ENCODE measurements around the gene ISLR.

ISLR gene

DNA sequence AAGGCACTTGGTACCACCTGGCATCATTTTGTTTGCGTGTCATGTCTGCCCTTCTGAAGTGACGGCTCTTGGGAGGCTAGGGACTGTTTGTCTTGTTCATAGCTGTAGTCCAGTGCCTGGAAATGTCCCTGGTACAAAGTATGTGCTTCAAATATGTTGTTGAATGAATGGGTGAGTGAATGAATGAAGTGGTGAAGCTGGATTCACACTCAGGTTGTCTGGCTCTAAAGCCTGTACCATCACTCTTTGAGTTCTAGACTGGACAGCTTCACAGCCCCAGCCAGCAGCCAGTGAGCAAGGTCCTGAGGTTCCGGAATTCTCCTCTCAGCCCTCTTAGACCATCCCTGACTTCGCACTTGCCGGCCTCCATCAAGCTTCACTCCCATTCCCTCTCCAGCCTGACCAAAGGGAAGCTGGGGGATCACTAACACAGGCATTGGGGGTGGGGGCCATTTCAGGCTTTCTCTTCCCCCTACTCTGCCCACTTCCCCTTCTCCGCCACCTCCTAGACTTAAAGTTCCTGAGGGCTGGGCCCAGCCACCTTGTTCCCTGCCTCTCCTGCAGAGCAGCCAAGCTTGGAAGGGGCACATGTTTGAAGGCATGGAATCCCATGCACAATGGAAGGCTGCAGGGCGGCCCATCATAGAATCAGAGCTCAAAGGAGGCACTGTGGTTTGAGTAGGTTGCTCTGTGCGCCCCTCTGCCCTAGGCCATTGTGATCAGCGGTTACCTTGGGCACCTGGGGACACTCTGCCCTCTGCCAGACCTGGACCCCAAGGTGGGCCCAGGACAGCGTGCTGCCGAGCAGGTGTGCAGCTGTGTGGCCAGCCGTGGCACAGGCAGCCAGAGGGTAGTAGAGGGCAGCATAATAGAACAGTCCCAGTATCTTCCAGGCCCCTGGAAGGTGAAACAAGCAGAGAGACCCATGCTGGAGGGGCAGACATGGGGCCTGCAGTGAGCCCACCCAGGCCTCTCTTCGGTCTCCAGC, 21.4 kb downstream of the ISLR start:
- DNase-seq (ENCODE audit: low spot score) = no peak

DNA sequence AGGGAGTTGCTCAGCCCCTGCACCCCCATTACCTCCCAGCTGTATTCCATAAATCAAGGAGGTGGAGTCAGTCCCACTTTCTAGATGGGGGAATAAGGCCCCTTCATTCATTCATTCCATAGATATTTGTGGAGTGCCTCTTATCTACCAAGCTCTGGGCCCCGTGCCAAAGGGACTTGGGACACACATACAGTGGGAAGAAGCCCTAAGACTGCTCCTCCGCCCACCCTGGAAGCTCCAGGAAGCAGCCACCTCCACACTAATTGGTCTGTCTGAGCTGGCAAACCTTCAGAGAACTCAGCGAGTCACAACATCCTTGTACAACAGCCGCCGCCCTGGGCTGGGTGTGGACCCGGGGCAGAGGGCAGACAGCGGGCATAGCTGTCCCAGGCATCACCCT, 22.7 kb downstream of the ISLR start:
- no peak for DNase-seq (ENCODE audit: low spot score)

DNA sequence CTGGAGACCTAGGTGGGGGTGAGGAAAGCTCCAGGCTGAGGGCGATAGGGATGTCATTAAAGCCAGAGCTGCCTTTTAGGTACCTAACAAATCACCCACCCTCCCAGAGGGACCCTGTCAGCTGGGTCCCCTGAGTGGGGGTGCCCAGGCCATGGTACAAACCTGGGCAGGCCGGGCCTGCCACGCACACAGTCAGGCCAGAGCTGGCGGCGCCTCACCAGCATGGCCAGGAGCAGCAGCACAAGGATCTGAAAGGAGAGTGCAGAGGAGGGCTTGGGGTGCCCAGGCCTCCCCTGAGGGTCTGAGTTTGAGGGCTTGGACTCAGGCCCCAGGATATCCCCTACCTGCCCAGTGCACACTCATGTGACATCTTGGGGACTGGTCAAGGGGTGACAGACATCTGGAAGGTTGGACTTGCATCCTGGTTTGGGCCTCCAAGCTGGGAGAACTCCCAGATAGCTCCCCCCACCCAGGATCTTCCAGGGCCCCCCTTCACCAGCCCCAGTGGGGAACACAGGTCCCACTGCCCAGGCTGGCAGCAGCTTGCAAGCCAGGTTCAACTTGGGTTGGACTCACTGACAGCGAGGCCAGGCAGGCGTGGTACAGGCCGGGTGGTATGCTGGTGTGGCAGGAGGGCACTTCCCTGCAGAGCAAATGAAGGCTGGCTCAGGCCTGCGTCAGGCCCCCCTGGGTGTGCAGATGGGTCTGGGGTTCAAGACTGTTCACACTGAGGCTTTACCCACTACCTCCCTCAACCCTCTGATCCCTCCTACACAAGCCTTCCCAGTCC, 23.9 kb downstream of the ISLR start:
- DNase-seq (ENCODE audit: low spot score) = no peak

DNA sequence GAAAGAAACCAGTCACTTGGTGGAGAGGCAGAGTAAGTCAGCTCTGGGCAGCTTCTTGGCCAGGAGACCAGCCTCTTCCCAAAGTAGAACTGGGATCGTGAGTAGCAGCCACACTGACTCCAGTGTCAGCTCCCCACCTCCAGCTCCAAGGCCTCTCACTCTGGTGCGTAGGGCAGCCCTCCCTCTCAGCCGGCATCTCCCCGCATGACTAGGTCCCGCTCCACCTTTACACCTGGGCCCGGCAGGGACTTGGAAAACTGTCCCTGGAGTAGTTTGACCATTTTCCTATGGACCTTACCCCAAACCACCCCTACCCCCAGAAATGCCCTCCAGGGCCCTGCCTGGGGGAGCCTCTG, 25.8 kb downstream of the ISLR start:
- no peak for DNase-seq (ENCODE audit: low spot score)

DNA sequence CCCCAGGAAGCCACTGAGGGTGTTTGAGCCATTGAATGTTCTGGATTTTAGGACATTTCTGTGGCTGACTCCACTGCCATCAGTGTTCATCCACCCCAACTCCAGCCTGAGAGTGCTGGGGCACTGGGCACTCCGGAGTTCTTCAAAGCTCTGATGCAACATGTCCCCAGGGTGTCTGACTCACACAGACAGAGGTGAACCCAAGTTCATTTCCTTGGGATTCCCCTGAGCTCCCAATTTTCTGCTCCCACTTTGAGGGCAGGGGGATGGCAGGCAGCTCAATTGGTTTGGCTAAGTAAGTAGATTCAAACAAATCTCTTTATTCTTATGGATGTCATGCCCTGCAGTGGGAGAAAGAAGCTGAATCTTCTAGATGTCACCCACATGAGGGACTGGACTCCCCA, 26.9 kb downstream of the ISLR start:
- no peak for DNase-seq (ENCODE audit: low spot score)

DNA sequence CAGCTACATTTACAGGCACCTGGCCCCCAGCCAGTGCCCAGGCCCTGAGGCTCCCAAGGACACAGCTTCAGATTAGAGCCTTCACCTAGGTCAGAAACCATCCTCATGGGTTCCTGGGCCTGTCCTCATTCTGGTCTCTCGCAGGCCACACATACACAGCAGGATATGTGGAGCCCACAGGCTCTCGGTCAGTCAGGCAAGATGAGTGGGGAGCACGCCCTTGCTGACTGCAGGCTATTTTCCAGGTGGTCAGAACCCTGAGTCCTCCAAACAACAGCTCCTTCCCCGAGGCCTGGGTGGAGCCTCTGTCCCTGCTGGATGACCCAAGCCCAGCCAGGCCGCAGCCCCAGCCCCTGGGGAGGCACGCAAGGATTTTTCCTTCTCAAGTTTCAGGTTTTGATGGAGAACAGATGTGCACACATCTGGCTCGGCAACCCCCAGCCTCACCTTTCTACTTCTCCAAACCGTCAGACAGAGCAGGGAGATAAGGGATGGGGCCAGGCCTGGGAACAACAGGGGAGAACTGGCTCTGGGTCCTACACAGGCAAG, 27.4 kb downstream of the ISLR start:
- DNase-seq (ENCODE audit: low spot score) = no peak

DNA sequence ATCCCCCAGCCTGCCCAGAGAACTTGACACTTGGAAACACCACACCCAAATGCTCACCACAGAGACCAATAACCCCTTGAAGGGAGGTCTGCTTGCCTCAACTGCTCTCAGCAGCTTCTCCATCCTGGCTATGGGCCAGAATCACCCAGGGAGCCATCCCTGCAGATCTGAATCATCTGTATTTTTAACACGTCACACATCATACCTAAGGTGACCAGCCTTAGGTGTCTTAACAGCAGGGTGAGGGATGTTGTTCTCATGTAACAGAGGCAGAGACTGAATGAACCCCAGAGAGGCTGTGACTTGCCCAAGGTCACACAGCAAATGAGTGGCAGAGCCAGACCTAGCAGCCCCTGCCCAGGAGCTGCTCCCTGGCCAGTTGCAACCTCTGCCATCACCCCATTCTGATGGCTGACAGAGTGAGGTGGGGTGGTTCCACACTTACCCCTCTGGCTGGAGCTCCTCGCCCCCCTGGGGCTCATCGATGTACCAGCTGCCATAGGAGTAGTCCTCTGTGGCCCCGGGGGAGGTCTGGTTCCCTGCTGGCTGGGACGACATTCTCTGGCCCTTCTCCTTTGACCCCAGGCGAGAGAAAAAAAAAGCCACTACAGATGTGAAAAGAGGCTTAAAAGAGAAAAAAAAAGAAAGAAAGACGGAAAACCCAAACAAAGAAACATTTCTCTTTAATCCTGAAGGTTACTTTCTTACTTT, 28.4 kb downstream of the ISLR start:
- DNase-seq (ENCODE audit: low spot score) = no peak

DNA sequence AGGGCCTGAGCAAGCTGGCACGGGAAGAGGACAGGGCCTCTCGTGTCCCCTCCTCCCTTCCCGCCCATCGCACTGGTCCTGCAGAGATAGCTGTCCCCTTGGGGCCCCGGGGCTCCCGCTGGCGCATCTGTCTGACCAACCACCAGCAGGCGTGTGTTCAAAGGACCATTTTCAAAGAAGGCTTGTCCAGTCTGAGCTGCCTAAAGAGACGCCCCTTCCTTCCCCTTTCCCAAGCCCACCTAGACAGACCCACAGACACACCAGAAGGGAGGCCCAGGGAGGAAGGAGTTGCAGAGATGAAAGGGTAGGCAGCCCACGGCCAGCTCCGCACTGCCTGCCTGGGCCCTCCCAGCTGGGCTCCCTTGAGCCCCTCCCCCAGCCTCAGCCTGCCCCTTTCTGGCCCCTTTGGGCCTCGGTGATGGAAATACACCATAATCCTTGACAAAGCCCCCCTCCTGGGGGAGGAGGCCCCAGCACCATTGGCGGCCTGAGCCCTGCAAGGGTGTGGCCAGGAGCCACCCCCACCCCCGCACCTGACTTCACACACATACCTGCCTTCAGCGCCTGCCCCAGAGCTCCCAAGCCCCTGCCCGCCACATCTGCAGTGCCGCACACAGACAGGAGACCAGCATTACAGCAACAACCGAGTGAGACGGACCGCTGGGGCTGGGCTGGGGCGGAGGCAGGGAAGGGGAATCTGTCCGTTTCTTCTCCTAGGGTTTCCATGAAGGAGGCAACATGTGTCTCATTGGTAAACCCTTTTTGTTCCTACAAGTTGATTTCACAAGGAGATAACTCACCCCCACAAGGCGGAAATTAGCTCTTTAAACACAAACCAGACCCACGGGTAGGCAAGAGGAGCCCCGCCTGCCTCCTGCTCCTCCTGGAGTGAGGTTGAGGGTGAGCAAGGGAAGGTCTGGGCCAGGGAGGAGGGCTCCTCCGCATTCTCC, 29.2 kb downstream of the ISLR start, which contains the start of gene STRA6:
STRA6 (minus strand) TSS at position 336 of the 950 bp plus-strand sequence. CDS start 520 bp downstream, outside the sequence.
- DNase-seq (ENCODE audit: low spot score) = no peak

DNA sequence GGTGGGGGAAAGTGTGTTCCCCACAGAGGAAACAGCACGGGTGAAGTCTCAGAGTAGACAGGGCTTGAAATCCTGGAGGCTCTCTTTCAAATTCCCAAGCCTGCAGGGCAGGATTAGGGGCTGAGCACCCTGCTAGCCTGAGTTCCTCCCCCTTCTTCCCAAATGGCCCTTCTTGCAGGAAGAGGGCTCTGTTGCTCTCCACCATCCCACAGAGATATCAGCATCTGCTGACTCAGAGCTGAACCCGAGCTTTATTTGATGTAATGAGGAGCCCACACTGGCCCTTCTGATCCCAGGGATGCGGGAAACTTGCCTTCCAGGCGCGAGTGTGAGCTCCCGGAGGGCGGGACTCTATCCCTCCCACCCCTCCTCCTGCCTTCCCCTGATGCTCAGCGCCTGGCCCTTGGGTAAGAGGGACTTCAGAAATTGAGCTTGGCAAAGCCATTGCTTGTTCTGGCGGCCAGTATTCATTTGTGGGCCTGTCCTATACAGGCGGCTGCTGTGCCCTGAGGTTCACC, 30.5 kb downstream of the ISLR start:
- DNase-seq (ENCODE audit: low spot score) = no peak

DNA sequence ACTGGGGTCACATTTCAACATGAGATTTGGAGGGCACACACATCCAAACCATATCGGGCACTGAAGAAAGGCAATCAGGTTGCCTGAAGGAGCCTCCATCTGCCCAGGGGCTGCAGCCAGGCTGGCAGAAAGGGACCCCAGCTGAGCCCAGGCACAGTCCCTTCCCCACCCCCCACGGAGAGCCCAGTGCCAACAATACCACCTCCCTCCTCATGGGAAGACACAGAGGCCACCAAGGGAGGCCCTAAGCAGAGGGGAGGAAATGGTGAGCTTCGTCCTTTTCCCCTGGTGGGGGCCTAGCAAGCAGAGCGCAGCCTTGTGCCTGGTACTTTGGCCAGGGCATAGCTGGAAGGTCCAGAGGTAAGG, 32.1 kb downstream of the ISLR start:
- DNase-seq (ENCODE audit: low spot score) = no peak

DNA sequence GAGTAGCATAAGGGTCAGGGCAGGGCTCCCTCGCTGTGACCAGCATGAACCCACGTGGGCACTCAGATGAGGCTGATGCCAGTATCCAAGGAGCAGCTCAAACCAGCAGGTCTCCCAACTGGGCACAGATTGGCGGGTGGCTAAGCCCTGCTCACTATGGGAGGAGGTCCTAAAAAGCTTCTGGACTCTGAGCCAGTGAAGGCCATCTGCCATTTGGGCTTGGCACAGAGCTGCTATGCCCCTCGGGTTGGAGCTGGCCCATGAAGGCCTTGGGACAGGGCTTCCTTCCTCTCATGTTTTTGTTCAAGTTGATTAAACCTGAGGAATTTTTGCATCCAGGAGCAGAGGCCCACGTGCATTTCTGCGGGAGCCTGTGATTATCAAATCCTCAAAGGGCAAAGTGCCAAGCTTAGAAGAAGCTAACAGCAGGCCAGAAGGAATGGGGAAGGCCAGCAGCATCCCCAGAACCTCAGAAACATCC, 33.3 kb downstream of the ISLR start:
- DNase-seq (ENCODE audit: low spot score) = no peak

DNA sequence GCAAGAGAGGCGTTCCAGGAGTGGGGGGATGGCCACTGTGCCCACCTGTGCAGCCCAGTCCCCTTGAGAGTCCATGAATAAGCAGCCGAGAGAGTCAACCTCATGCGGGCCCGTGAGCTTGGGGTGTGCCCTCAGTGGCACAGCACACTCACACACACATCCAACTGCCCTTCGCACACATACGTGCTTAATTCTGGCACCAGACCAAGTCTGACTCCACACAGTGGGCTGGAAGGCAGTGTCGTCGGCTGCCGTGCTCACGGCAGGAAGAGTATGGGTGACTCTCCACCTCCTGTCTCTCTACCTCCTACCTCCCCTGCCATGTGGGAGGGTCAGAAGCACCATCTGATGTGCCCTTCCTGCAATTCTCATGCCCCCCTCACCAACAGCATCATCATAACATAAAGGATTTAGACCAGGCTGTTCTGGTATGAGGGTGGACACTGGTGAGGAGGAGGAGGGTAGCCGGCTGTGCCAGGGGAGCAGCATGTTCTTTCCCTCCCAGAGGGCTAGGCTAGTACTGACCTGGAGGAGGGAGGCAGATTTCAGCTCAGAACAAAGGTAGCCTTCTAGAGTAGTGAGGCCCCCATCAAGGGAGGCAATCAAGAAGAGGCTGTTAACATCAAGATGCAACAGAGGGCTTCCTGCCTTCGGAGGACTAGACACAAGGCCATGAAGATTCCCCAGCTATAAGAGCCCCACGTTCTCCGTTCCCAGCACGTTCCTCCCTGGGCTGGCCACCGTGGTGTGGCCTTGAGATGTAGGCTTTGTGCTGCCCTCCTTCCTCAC, 34.3 kb downstream of the ISLR start:
- DNase-seq (ENCODE audit: low spot score) = no peak

DNA sequence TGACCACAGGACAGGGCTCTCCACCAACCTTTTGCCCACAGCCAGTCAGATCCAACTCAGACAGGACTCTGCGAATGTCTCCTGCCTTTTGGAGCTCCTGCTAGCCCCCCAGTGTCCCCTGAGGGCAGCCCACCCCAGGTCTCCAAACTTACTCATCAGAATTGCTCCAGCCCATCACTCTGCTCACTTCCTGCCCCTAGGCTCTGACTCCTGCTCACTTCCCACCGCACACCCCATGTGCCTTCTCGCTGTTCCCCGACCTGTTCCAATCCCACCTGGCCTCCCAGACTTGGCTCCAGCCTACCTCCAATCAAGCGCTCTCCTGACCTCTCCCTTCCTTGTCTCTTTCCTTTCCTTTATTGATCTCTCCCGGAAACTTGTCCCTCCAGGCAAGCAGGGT, 35.0 kb downstream of the ISLR start:
- no peak for DNase-seq (ENCODE audit: low spot score)

DNA sequence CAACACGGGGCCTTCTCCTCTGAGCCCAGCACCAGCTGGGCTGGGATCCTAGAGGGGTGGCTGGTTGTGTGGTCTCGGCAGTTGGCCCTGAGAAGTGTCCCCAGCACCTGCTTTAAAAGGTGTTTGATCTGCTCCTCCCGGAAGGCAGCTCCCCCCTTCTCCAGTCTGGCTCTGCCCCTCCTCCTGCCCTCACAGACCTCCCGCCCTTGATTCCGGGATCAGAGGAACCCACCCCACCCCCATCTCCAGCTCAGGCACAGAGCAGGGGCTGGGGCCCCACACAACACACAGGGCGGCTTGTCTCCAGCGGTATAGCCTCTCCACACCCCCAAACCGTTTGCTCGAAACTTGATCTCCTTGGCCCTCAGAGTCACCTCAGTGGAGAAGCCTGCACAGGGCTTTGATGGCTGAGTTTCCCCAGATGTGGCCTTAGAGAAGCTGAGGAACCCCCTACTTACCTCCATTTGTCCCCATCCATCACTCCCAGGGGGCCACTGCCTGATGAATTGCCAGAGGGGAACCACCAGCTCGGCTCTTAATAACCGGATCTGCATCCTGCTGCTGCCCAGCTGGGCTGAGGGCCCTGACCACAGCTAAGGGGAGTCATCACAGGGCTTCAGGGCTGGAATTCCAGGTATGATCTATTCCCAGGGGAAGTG, 35.5 kb downstream of the ISLR start:
- DNase-seq (ENCODE audit: low spot score) = no peak

DNA sequence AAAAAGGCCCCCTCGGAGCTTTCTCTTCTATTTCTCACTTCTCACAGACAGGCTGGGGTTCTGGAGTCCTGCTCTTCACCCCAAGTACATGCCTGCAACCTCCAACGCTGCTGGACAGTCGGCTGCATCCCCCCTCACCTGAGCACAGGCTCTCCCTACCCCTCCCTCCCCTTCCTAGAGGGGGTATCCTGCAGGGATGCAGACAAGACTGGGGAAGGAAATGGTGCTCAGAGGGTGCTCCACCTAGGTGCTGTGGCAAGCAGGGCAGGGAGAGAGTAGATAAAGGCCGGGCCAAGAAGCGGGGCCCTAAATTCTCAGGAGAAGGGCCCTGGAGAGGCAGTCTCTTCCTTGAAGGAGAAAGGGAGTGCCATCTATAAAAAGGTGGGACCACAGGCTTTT, 36.0 kb downstream of the ISLR start:
- no peak for DNase-seq (ENCODE audit: low spot score)

DNA sequence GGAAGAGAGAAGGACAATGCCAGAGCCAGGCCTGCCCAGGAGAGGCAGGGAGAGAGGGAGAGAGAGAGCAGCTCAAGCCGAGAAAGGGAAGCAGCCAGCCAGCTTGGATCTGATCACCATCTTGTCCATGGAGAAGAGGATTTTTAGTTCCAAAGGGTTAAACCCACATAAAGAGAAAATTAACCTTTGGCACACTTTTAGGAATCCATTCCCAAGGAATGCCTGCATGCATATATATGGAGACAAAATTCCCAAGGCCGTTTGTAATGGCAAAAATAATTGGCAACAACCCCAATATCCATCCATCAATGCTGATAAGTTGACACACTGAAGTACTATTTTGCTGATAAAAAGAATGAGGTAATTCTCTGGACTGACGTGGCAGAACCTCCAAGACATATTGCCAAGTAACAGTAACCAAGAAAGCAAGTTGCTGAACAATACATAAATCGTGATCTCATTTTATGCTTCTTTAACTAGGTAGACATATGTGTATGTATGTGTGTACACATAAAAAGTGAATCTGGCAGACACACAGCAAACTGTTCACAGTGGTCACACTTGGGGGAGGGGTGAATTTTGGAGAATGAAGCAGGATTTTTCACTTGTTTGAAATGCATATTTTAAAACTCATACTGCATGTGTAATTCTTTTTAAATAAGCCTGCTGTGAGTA, 36.6 kb downstream of the ISLR start:
- DNase-seq (ENCODE audit: low spot score) = no peak

DNA sequence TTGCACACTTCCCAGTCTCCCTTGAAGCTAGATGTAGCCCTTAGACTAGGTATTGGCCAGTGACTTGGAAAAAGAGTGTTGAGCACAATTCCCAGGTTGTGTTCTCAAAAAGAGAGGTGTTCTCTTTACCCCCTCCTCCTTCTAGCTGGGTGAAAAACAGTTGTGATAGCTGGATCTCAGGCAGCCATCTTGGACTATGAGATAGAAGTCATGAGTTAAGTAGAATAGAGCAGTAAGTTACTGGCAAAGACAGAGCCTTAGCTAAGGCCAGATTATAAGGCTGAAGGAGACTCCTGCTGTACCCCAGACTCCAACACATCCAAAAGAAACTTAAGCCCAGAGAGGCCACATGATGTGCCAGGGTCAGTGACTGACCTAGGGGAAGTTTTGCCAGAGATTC, 37.2 kb downstream of the ISLR start:
- DNase-seq (ENCODE audit: low spot score) = no peak

DNA sequence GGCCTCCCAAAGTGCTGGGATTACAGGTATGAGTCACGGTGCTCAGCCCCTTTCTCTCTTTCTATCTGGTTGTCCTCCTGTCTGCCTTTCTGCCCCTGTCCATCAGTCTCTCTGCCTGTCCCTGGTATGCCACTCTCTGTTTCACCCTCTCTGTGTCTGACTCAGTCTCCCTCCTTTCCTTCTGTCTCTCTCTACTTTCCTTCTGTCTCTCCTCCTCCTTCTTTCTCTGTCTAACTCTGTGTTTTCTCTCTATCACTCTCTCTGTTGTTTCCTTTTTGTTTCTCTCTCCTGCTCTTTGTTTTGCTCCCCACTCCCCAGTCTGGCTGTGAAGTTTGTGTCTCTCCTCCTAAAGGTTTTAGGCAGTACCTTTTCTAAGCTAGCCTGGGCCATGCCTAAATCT, 38.1 kb downstream of the ISLR start:
- DNase-seq (ENCODE audit: low spot score) = no peak

DNA sequence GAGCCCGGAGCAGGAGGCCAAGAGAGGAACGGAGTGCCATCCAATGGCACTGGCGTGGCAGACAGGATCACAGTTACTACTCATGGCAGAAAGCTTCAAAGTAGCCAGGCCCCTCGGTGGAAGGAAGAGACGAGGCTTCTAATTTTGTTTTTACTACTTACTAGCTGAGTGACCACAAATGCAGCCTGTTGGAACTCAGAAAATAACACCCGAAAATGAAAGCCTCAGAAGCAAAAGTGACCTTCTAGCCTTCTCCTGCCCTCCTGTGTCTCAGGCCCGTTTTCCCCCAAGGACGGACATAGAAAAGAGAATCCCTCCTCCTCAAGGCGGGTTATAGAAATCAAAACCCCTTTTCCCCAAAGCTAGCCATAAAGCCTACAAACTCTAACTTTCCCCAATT, 39.0 kb downstream of the ISLR start:
- DNase-seq (ENCODE audit: low spot score) = no peak

Data from CD4-positive, alpha-beta T cell treated with Interleukin-2 at 100 ng/mL for 4 hours (primary cell).